Activated T-helper 17 cell treated with anti-CD3 and anti-CD28 coated beads, Interleukin-2, amount 50 U/mL, for 72 hours (primary cell): Measurements from ENCODE around the gene RPSA. TPM values are rescaled to one million over a fixed set of nuclear protein-coding genes. Genes with fewer than 3 reads are reported as not detected.
A peak's percentile ranks its signal among the peaks of the same experiment; 100 is the strongest.
"Not testable (repeated sequence)": the region's sequence is repeated elsewhere in the genome, so short reads cannot be mapped to it uniquely, and the experiment has no call there.

Experiments used
- ATAC-seq: fragments of 150-1000 bp; cut with Tn5 transposase; replicated peaks from 2 replicates; pipeline ENCODE4 v1.10.0; 2021; ENCODE audit warnings: mild to moderate bottlenecking, moderate library complexity
- H3K27ac Mint-ChIP-seq: one replicate; pipeline ENCODE4 v1.8.0; 2022; ENCODE audit warnings: mixed read lengths
- H3K27me3 Mint-ChIP-seq: one replicate; pipeline ENCODE4 v1.8.0; 2022; ENCODE audit warnings: mixed read lengths
- H3K36me3 Mint-ChIP-seq: one replicate; pipeline ENCODE4 v1.8.0; 2022; ENCODE audit warnings: low read depth, mild to moderate bottlenecking, mixed read lengths
- H3K4me1 Mint-ChIP-seq: one replicate; pipeline ENCODE4 v1.8.0; 2022; ENCODE audit warnings: mixed read lengths
- H3K4me3 Mint-ChIP-seq: one replicate; pipeline ENCODE4 v1.8.0; 2022; ENCODE audit warnings: mild to moderate bottlenecking, mixed read lengths
- H3K9me3 Mint-ChIP-seq: one replicate; pipeline ENCODE4 v1.8.0; 2022; ENCODE audit warnings: mixed read lengths
- total RNA-seq, 2 donors: library from RNA; stranded (reverse); gene quantifications; one replicate each; pipeline ENCODE4 v1.2.3, GENCODE V29; 2022

The RPSA gene
- total RNA-seq, 2 donors from 2014 or later: 2,603 to 2,924 TPM

- peak overlapping the region; percentile 92 for H3K27ac Mint-ChIP-seq
- H3K4me3 Mint-ChIP-seq: peak overlapping the region; percentile 83
- no peaks in the 10 kb centered on the region for H3K9me3 Mint-ChIP-seq
- peaks cover 16% of the 10 kb centered on the region for H3K4me1 Mint-ChIP-seq
- no peaks in the 10 kb centered on the region for H3K27me3 Mint-ChIP-seq
- H3K36me3 Mint-ChIP-seq: peaks cover 67% of the 10 kb centered on the region
- ATAC-seq: no peak
Measured at GRCh38 chr3:39407773-39408492, 1.4 kb downstream of the RPSA start.

DNA sequence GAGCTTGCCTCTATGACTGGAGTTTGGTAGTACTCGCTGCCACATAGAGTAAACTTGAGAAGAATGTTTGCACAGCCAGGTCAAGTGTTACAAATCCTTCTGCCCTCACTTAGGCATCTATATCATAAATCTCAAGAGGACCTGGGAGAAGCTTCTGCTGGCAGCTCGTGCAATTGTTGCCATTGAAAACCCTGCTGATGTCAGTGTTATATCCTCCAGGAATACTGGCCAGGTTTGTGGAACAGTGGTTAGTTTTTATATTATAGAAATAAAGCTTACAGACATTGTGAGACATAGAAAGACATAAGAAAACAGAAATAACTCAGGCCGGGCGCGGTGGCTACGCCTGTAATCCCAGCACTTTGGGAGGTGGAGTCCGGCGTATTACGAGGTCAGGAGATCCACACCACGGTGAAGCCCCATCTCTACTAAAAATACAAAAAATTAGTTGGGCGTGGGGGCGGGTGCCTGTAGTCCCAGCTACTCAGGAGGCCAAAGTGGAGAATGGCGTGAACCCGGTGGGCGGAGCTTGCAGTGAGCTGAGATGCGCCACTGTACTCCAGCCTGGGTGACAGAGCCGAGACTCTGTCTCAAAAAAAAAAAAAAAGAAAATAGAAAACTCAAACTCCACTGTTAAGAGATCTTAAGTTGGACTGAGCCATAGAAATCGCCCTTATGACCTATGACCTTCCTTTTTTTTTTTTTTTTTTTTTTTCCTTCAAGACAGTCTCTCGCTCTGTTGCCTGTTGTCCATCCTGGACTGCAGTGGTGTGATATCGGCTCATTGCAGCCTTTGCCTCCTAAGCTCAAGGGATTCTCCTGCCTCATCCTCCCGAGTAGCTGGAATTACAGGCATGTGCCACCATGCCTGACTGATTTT lies 2.2 kb downstream of the RPSA start:
- no peaks in the 10 kb centered on the region for H3K9me3 Mint-ChIP-seq
- peaks cover 16% of the 10 kb centered on the region for H3K4me1 Mint-ChIP-seq
- ATAC-seq: no peak
- peak overlapping the region; percentile 83 for H3K4me3 Mint-ChIP-seq
- no peaks in the 10 kb centered on the region for H3K27me3 Mint-ChIP-seq
- H3K36me3 Mint-ChIP-seq: peaks cover 75% of the 10 kb centered on the region
- peak overlapping the region; percentile 92 for H3K27ac Mint-ChIP-seq

DNA sequence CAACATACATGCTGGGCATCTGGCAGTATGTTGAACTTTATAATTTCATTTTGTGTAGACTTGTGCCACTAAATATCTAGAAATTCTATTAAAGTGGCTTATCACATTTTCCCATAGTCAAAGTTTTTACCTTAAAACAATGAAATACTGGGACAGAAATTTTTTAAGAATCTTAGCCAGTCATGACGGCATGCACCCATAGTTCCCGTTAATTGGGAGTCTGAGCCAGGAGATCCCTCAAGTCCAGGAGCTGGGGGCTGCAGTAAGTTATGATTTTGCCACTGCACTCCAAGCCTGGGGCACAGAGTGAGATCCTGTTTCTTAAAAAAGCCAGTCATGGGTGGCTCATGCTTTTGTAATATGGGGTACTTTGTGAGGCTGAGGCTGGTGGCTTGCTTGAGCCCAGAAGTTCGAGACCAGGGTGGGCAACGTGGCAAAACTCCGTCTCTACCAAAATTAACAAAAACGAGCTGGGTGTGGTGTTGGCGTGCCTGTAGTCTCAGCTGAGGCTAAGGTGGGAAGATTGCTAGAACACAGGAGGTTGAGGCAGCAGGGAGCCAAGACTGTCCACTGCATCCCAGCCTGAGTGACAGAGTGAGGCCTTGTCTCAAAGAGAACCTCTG lies 3.1 kb downstream of the RPSA start:
- no peak for ATAC-seq
- peaks cover 19% of the 10 kb centered on the region for H3K4me1 Mint-ChIP-seq

GRCh38 chr3:39410893-39411292 lies 4.4 kb downstream of the RPSA start:
- Mint-ChIP-seq H3K4me3 (peak overlapping the region; percentile 83), H3K27ac (peak overlapping the region; percentile 40), H3K36me3 (peaks cover 93% of the 10 kb centered on the region), H3K4me1 (peaks cover 23% of the 10 kb centered on the region), H3K27me3 (no peaks in the 10 kb centered on the region), H3K9me3 (no peaks in the 10 kb centered on the region)
- ATAC-seq: no peak

More for the DNA sequence above, 3.1 kb downstream of the RPSA start:
- Mint-ChIP-seq H3K9me3 (no peaks in the 10 kb centered on the region), H3K27ac (peak overlapping the region; percentile 65), H3K36me3 (peaks cover 84% of the 10 kb centered on the region), H3K4me3 (peak overlapping the region; percentile 83), H3K27me3 (no peaks in the 10 kb centered on the region)

DNA sequence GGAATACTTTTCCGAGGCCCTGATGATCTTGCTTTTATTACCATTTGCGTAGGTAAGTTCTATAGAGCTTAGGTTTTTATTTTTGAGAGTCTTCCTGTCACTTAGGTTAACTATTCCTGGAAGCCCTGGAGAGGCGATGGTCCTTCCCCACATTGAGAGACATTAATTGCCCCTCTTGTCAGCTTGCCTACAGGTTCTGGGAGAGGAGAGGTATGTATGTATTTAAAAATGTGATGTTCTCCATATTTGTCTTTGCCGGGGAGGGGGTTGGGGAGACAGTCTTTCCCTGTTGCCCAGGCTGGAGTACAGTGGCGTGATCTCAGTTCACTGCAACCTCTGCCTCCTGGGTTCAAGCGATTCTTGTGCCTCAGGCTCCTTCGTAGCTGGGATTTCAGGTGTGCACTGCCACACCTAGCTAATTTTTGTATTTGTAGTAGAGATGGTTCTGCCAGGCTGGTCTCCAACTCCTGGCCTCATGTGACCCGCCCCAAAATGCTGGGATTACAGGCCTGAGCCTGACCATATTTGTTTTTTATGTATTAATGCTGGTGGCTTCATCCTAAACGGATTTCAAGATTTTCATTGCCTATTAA lies 6.2 kb downstream of the RPSA start:
- Mint-ChIP-seq H3K27me3 (no peaks in the 10 kb centered on the region), H3K36me3 (peaks cover 77% of the 10 kb centered on the region), H3K9me3 (no peaks in the 10 kb centered on the region), H3K4me1 (peaks cover 22% of the 10 kb centered on the region), H3K4me3 (no peak overlapping the region), H3K27ac (no peak overlapping the region)
- no peak for ATAC-seq

DNA sequence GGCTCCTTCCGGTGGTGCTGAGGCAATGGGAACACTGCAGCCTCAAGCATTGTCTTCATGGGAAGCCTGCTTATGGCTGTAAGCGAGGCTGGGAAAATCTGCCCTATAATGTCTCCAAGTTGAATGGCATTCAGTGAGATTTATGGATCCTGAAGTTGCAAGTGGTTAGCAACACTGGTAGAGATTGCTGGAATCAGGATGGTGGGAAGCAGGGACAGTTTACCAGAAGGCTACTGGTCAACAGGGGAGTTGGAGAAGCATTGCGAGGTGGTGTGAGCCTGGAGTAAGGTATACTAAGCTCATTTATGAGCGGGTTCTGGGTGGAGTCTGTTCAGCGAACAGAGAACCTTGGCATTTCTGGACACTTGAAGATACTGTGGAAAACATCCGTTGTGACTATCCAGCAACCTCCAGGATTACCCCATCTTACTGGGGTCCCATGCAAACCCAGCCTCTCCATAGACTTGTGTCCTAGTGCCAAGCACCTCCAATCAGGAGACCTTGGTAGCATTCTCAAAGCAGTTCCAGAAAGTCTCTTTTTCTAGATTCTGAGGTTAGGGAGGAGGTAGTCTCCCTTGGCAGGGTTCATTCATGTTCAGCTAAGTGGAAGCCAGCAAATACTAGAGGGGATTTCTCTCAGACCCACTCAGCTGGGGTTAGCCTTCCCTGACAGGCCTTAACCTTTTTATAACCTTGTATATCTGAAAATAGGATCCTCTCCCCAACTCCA lies 7.3 kb downstream of the RPSA start:
- H3K36me3 Mint-ChIP-seq: peaks cover 66% of the 10 kb centered on the region

DNA sequence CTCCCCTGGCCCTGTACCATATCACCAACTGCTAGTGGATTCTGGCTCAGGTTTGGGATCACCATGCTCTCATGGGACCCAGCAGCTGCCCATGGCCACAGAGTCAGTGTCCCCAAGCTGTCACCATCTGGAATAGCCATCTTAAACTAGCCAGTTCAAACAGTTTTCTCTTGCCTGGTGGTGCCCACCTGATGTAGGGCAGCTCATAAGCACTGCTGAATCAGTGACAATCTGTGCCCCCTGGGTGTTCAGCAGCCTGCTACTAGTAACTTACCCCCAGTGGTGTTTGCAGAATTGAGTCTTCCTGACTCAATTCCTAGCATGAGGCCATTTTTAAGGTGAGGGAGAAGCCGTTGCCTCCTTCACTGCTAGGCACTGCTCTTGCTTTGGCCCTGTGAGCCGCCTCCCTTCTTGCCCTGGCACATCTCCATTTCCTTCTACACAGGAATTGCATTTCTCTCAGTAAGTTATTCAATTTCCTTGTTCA lies 7.9 kb downstream of the RPSA start:
- Mint-ChIP-seq H3K36me3 (peaks cover 60% of the 10 kb centered on the region), H3K9me3 (no peaks in the 10 kb centered on the region), H3K4me1 (peaks cover 16% of the 10 kb centered on the region), H3K4me3 (no peak overlapping the region), H3K27ac (peak overlapping the region; percentile 65), H3K27me3 (no peaks in the 10 kb centered on the region)
- no peak for ATAC-seq

More for the DNA sequence above, 7.3 kb downstream of the RPSA start:
- ATAC-seq: no peak
- Mint-ChIP-seq H3K27ac (peak overlapping the region; percentile 65), H3K27me3 (no peaks in the 10 kb centered on the region), H3K4me3 (no peak overlapping the region), H3K4me1 (peaks cover 16% of the 10 kb centered on the region), H3K9me3 (no peaks in the 10 kb centered on the region)

DNA sequence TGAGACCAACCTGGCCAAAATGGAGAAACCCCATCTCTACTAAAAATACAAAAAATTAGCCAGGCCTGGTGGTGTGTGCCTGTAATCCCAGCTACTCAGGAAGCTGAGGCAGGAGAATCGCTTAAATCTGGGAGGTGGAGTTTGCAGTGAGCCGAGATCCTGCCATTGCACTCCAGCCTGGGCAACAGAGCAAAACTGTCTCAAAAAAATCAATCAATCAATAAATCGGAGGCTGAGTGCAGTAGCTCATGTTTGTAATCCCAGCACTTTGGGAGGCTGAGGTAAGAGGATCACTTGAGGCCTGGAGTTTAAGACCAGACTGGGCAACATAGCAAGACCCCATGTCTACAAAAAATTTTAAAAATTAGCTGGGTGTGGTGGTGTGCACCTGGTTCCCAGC lies 8.8 kb downstream of the RPSA start:
- Mint-ChIP-seq H3K27ac (peak overlapping the region; percentile 65), H3K4me1 (peaks cover 16% of the 10 kb centered on the region), H3K36me3 (peaks cover 51% of the 10 kb centered on the region)
- ATAC-seq, H3K27me3 Mint-ChIP-seq, H3K9me3 Mint-ChIP-seq, H3K4me3 Mint-ChIP-seq: not testable (repeated sequence)

DNA sequence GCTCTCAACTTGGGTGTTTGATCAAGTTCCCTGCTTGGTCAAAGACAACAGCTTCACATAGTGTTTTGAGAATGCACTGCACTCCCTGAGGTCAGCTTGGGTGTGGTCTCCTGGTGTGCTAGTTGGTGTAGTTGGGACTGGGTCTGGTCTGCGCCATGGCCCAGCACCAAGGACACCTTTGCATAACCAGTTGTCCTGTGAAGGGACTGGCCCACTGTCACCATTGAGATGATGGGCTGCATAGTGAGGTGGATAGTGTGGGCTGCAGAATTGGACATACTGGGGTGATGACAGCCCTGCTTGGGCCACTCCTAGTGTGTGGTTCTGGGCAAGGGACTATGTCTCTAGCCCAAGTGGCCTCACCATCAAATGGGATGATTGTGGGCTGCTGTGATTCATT lies 9.5 kb downstream of the RPSA start:
- no peak overlapping the region for H3K27ac Mint-ChIP-seq
- H3K4me3 Mint-ChIP-seq: no peak overlapping the region
- ATAC-seq: peak; percentile 24

GRCh38 chr3:39416998-39417397 lies 10.5 kb downstream of the RPSA start:
- ATAC-seq, H3K4me1 Mint-ChIP-seq, H3K4me3 Mint-ChIP-seq, H3K9me3 Mint-ChIP-seq, H3K27me3 Mint-ChIP-seq: not testable (repeated sequence)
- peaks cover 43% of the 10 kb centered on the region for H3K36me3 Mint-ChIP-seq
- H3K27ac Mint-ChIP-seq: peak overlapping the region; percentile 36

More for the DNA sequence above, 9.5 kb downstream of the RPSA start:
- Mint-ChIP-seq H3K4me1 (peaks cover 16% of the 10 kb centered on the region), H3K27me3 (no peaks in the 10 kb centered on the region), H3K36me3 (peaks cover 48% of the 10 kb centered on the region), H3K9me3 (no peaks in the 10 kb centered on the region)

- peaks cover 26% of the 10 kb centered on the region for H3K36me3 Mint-ChIP-seq
- not testable (repeated sequence) for ATAC-seq, H3K27ac Mint-ChIP-seq, H3K4me3 Mint-ChIP-seq, H3K27me3 Mint-ChIP-seq, H3K4me1 Mint-ChIP-seq, H3K9me3 Mint-ChIP-seq
Measured at GRCh38 chr3:39418556-39419225, 12.2 kb downstream of the RPSA start.

- Mint-ChIP-seq H3K27me3 (no peaks in the 10 kb centered on the region), H3K4me1 (peaks cover 2% of the 10 kb centered on the region), H3K27ac (no peak overlapping the region), H3K4me3 (no peak overlapping the region), H3K9me3 (no peaks in the 10 kb centered on the region), H3K36me3 (peaks cover 15% of the 10 kb centered on the region)
- no peak for ATAC-seq
Measured at GRCh38 chr3:39419742-39420315, 13.3 kb downstream of the RPSA start.

DNA sequence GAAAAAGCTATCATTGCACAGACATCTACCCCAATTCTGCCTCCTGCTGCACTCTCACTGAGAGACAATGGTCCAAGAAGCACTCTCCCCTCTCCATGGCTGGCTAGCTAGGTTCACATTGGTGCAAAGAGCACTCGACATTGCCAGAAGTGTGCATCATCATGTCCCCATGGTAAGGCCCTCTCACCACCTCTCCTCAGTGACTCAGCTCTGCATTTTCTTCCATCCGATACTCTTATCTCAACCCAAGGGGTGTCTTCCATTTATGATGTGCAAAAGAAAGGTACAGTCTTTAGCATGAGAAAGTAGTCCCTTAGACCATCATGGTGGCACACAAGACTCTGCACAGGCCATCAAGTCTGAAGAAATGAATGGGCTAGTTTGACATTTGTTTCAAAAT lies 14.0 kb downstream of the RPSA start:
- Mint-ChIP-seq H3K27ac (no peak overlapping the region), H3K27me3 (no peaks in the 10 kb centered on the region), H3K4me3 (no peak overlapping the region), H3K9me3 (no peaks in the 10 kb centered on the region), H3K4me1 (no peaks in the 10 kb centered on the region), H3K36me3 (peaks cover 8% of the 10 kb centered on the region)
- ATAC-seq: no peak
